OCI-LY1 (cell line): ENCODE results near the gene GPR6.

Source experiments
- CTCF ChIP-seq: fragments of 200-600 bp; sonication (generic), shearing (Covaris generic); IDR thresholded peaks from 2 replicates; pipeline ENCODE4 v1.5.1; 2017; ENCODE audit warnings: mild to moderate bottlenecking, antibody characterized with exemption, low read length, moderate library complexity, mixed read lengths
- EZH2 ChIP-seq: fragments of 200-600 bp; sonication (generic), shearing (Covaris generic); IDR thresholded peaks from 2 replicates; pipeline ENCODE4 v1.8.0; 2017; ENCODE audit warnings: borderline replicate concordance, mixed run types, mild to moderate bottlenecking, antibody characterized with exemption, low read length, moderate library complexity, mixed read lengths

GRCh38 chr6:109944448-109944847 lies 33.7 kb upstream of the GPR6 start:
- TF ChIP-seq CTCF (no peak), EZH2 (no peak)
